ENCODE results near the gene PRKCA. TPM values are rescaled to one million over a fixed set of nuclear protein-coding genes. Genes with fewer than 3 reads are reported as not detected.

The PRKCA gene
- total RNA-seq, 4 donors from 2014 or later, result 3.9 to 12.1 (median 7.0) TPM

GRCh38 chr17:66679631-66680517 lies 377.5 kb downstream of the PRKCA start:
- no peak for TF ChIP-seq CTCF (IDR thresholded peaks at IDR 0.05; ENCODE audit: low read depth)

- TF ChIP-seq CTCF (IDR thresholded peaks at IDR 0.05; ENCODE audit: low read depth), result no peak
These were observed 379.9 kb downstream of the PRKCA start for GRCh38 chr17:66682283-66682682.

GRCh38 chr17:66684261-66684660 lies 381.8 kb downstream of the PRKCA start:
- TF ChIP-seq CTCF (IDR thresholded peaks at IDR 0.05; ENCODE audit: low read depth), result no peak

GRCh38 chr17:66684731-66685130 lies 382.3 kb downstream of the PRKCA start:
- no peak for TF ChIP-seq CTCF (IDR thresholded peaks at IDR 0.05; ENCODE audit: low read depth)

- TF ChIP-seq CTCF (IDR thresholded peaks at IDR 0.05; ENCODE audit: low read depth), result no peak
These were observed 384.2 kb downstream of the PRKCA start for GRCh38 chr17:66686601-66687000.

GRCh38 chr17:66687570-66688284 lies 385.3 kb downstream of the PRKCA start:
- no peak for TF ChIP-seq CTCF (IDR thresholded peaks at IDR 0.05; ENCODE audit: low read depth)

- no peak for TF ChIP-seq CTCF (IDR thresholded peaks at IDR 0.05; ENCODE audit: low read depth)
These were observed 386.8 kb downstream of the PRKCA start for GRCh38 chr17:66689221-66689620.
